AG10803 (cell line): Measurements from ENCODE around the gene SGPL1.

Source experiments
- DNase-seq: peaks from one replicate; pipeline ENCODE4 v3.0.0; 2010; ENCODE audit warnings: low read depth
- H3K4me3 ChIP-seq: 2 replicates; pipeline ENCODE4 v1.5.1; 2011; ENCODE audit warnings: mild to moderate bottlenecking, low read length, control low read depth
- TF ChIP-seq, protein P1 (sequence below): conservative IDR thresholded peaks from 2 replicates; pipeline ENCODE4 v1.5.1; 2011; ENCODE audit warnings: mild to moderate bottlenecking, low read length, control low read depth, inconsistent platforms

SGPL1 gene

DNA sequence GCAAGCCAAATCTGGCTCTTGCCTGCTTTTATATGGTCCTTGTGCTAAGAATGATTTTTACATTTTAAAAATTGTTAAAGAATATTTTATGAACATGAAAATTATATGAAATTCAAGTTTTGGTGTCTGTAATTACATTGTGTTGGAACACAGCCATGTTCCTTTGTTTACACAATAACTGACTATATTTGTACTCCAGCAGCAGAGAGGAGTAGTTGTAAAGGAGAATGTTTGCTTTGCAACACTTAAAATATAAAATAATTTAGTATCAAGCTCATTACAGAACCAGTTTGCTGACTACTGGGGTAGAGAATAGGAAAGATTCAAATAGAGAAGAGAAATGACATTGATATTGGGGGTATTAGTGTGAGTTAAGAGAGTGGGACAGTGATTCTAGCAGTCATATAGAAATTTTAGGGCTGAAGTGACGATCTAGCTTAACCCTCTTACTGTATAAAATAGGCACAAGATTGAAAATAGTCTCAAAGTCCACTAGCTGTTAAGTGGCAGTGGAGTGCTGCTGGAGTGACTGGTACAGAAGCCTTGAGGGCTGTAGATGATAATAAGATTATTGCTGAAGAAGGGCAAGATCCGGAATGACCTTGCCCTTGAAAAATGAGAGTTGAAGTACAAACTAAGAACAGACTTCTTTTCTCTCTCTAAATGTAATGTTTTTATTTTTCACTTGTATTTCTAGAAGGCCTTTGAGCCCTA is 28.2 kb downstream of the SGPL1 start:
- no peak for DNase-seq
- TF ChIP-seq, protein P1, sequence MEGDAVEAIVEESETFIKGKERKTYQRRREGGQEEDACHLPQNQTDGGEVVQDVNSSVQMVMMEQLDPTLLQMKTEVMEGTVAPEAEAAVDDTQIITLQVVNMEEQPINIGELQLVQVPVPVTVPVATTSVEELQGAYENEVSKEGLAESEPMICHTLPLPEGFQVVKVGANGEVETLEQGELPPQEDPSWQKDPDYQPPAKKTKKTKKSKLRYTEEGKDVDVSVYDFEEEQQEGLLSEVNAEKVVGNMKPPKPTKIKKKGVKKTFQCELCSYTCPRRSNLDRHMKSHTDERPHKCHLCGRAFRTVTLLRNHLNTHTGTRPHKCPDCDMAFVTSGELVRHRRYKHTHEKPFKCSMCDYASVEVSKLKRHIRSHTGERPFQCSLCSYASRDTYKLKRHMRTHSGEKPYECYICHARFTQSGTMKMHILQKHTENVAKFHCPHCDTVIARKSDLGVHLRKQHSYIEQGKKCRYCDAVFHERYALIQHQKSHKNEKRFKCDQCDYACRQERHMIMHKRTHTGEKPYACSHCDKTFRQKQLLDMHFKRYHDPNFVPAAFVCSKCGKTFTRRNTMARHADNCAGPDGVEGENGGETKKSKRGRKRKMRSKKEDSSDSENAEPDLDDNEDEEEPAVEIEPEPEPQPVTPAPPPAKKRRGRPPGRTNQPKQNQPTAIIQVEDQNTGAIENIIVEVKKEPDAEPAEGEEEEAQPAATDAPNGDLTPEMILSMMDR, result no peak
- H3K4me3 ChIP-seq, result no peak overlapping the region

DNA sequence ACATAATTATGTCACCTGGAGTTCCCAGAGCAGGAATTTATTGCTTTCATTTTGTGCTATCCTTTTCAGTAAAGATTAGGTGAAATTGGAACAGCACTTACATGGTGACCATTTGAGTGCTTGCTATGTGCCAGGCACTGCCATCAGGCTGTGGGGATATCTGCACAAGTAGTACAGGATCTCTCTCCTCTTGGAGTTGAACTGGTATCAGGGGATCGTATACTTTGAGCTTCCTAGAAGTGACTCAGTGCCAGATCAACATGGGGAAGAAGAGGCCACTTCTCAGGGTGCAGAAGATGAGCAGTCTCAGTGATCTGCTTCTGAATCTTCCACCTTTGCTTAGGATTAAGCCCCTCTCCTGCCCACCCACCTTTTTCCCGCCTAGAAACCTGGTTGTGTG is 29.5 kb downstream of the SGPL1 start:
- H3K4me3 ChIP-seq, result no peak overlapping the region
- TF ChIP-seq, protein P1, result no peak
- DNase-seq, result no peak

DNA sequence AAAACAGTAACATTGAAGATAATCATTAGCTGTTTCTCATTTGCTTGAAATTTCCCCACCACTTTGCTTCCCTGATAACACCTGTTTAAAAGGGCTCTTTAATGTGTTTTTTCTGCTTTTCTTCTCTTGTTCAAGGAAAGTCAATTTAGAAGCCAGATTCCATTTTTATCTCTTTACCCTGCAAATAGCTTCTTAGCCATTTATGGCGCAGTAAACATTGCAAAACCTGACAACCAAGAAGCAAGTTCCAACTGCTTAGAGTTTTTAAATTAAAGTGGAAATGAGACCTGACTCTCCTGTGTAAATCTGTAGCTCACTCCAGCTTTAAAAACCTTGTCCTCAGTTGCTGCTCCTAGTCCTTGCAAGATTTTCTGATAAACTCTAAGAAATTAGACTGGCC is 30.1 kb downstream of the SGPL1 start:
- DNase-seq, result no peak
- H3K4me3 ChIP-seq, result no peak overlapping the region
- TF ChIP-seq, protein P1, result no peak

DNA sequence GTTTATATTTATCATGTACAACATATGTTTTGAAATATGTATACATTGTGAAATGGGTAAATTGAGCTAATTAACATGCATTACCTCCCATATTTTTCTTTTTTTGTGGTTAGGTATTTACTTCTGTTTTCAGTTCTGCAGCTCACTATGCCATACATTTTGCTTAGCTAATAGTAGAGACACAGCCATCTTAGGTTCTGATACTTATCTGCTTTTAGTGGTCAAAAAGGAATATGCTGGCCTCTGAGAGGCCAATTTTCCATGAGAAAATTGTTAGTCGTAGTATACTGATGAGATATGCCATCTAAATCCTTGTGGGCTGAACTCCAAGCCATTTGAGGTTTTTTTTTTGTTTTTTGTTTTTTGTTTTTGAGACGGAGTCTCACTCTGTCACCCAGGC is 31.0 kb downstream of the SGPL1 start:
- TF ChIP-seq, protein P1, result no peak
- no peak for DNase-seq

DNA sequence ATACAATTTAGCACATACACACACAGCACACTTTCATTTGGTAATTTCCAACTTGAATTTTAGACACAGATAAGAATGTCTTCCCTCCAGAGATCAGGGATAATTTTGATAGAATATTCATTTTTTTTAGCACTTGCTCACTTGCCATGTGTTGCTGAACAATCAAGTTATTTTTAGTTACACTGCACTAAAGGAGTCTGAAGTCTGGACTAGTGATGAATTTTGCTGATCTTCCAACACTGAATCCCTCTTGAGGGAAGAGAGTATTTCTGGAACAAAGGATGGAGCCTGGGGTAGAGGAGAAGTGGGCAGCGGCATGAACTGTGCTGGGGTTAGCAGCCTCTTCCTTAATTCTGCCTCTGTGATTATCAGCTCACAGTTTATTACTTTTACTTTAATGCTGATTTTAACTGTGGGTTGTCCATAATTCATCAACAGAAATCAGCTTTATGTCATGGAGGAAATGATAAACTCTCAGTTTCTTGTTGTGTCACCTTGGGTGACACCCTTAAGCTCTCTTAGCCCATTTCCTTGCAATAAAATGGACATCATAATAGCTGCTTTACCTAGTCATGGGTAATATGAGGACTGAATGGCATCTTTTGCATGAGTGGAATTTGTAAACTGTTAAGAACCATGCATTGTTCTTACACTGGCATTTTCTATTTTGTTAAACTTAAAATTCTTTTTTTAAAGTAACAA is 32.1 kb downstream of the SGPL1 start:
- no peak overlapping the region for H3K4me3 ChIP-seq
- TF ChIP-seq, protein P1, result no peak
- peak; percentile 18 for DNase-seq

More for the DNA sequence above, 31.0 kb downstream of the SGPL1 start:
- no peak overlapping the region for H3K4me3 ChIP-seq

DNA sequence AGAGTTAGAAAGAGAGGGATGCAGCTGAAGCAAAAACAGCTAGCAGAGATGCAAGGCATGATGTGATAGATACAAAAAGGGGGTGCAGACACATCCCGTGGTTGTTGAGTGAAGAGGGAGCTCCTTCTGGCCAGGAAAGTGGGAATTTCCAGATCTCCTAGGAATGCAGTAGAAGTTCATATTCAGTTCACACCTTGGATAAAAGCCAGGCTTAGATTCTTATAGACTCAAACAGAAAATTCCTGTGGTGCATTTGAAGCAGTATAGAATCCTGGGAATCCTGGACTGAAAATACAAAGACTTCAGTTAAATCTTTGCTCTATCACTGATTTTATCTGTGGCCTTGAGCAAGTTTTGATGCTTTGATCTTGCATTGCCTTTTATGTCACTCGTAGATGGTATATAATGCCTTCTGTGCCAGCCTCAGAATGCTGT is 33.9 kb downstream of the SGPL1 start:
- TF ChIP-seq, protein P1, result no peak

DNA sequence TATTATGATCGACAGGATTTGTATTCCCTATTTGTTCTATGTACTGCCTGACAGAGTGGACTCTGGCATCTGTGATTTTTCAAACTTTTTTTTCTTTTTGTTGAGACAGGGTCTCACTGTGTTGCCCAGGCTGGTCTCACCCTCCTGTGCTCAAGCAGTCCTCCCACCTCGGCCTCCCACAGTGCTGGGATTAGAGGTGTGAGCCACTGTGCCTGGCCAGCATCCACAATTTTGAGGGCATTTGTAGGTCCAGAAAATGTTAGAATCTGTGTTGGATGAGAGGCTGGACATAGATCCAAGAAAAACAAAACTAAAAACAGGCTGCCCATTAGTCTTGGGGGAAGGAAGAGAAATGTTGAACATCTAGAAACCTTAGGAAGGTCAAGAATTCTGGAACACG is 34.3 kb downstream of the SGPL1 start:
- no peak overlapping the region for H3K4me3 ChIP-seq
- TF ChIP-seq, protein P1, result no peak
- DNase-seq, result no peak

More for the DNA sequence above, 33.9 kb downstream of the SGPL1 start:
- DNase-seq, result peak; percentile 89
- H3K4me3 ChIP-seq, result no peak overlapping the region
